Suprapubic skin (tissue), 4 donors: Measurements from ENCODE around the gene RYK. TPM values are rescaled to one million over a fixed set of nuclear protein-coding genes. Genes with fewer than 3 reads are reported as not detected.

Experiments
- DNase-seq, 2 donors: peaks; one replicate each; pipeline ENCODE4 v3.0.0-alpha.2; 2019; ENCODE audit warnings: low spot score in 2 of 2
- H3K27ac ChIP-seq: fragments of 200-600 bp; sonication (generic); one replicate; pipeline ENCODE4 v1.5.1; 2019
- H3K27me3 ChIP-seq: fragments of 200-600 bp; sonication (generic); one replicate; pipeline ENCODE4 v1.5.1; 2019
- H3K36me3 ChIP-seq: fragments of 200-600 bp; sonication (generic); one replicate; pipeline ENCODE4 v1.5.1; 2019
- H3K4me1 ChIP-seq: fragments of 200-600 bp; sonication (generic); one replicate; pipeline ENCODE4 v1.5.1; 2019
- H3K4me3 ChIP-seq: fragments of 200-600 bp; sonication (generic); one replicate; pipeline ENCODE4 v1.5.1; 2019; ENCODE audit warnings: mild to moderate bottlenecking
- H3K9me3 ChIP-seq: fragments of 200-600 bp; sonication (generic); one replicate; pipeline ENCODE4 v1.5.1; 2019
- CTCF ChIP-seq, 2 donors: fragments of 200-600 bp in 1 of 2; fragments of 450-650 bp in 1 of 2; sonication (generic) in 1 of 2; IDR thresholded peaks; one replicate each; pipeline ENCODE4 v1.5.1; 2016 to 2019; ENCODE audit warnings: antibody characterized with exemption in 2 of 2, mild to moderate bottlenecking in 1 of 2, moderate library complexity in 1 of 2
- EP300 ChIP-seq: sonication (generic); formaldehyde crosslinking; IDR thresholded peaks from one replicate; pipeline ENCODE4 v1.6.1; 2017; ENCODE audit warnings: antibody characterized with exemption
- POLR2A ChIP-seq, 2 donors: fragments of 450-650 bp; IDR thresholded peaks; one replicate each; pipeline ENCODE4 v1.6.1; 2017; ENCODE audit warnings: antibody characterized with exemption in 2 of 2, mild to moderate bottlenecking in 2 of 2, moderate library complexity in 2 of 2
- POLR2AphosphoS5 ChIP-seq, 3 donors: sonication (generic); formaldehyde crosslinking; IDR thresholded peaks; one replicate each; pipeline ENCODE4 v1.6.1; 2017; ENCODE audit warnings: antibody characterized with exemption in 3 of 3
- WGBS: methylation state at CpG from one replicate; pipeline ENCODE4 v1.1.5; 2018; 5-methylcytosine and 5-hydroxymethylcytosine counted together
- total RNA-seq, 4 donors: library from RNA; depleted of rRNA; stranded (reverse); fragments of >200 nt; gene quantifications; one replicate each; pipeline ENCODE4 v1.1.0, GENCODE V29; 2016

RYK gene
- total RNA-seq, 4 donors from 2014 or later = 65.5 to 214 (median 80.1) TPM

GRCh38 chr3:134189849-134190248 is 60.8 kb downstream of the RYK start:
- TF ChIP-seq POLR2A (IDR thresholded peaks at IDR 0.05) (no peak), EP300 (no peak), CTCF (IDR thresholded peaks at IDR 0.05) (no peak), POLR2AphosphoS5 (IDR thresholded peaks at IDR 0.05) (no peak)
- DNase-seq = no peak
- Histone ChIP-seq H3K27ac (no peak overlapping the region), H3K4me1 (no peaks in the 10 kb centered on the region), H3K9me3 (no peaks in the 10 kb centered on the region), H3K4me3 (no peak overlapping the region), H3K36me3 (peaks cover 45% of the 10 kb centered on the region), H3K27me3 (no peaks in the 10 kb centered on the region)

- H3K4me3 ChIP-seq = no peak overlapping the region
- H3K27ac ChIP-seq = no peak overlapping the region
- no peaks in the 10 kb centered on the region for H3K4me1 ChIP-seq
- no peak for DNase-seq
- H3K9me3 ChIP-seq = no peaks in the 10 kb centered on the region
- TF ChIP-seq CTCF (IDR thresholded peaks at IDR 0.05) = no peak
- TF ChIP-seq POLR2AphosphoS5 (IDR thresholded peaks at IDR 0.05) = no peak
- no peak for TF ChIP-seq EP300
- no peak for TF ChIP-seq POLR2A (IDR thresholded peaks at IDR 0.05)
- peaks cover 50% of the 10 kb centered on the region for H3K36me3 ChIP-seq
- WGBS = 82% methylated on average over 3 of the region's 3 CpGs
- no peaks in the 10 kb centered on the region for H3K27me3 ChIP-seq
Measured at GRCh38 chr3:134186391-134186790, 64.3 kb downstream of the RYK start.

GRCh38 chr3:134180761-134181160 is 69.9 kb downstream of the RYK start:
- TF ChIP-seq POLR2A (IDR thresholded peaks at IDR 0.05) = no peak
- no peak for TF ChIP-seq POLR2AphosphoS5 (IDR thresholded peaks at IDR 0.05)
- TF ChIP-seq CTCF (IDR thresholded peaks at IDR 0.05) = no peak
- TF ChIP-seq EP300 = no peak
- DNase-seq = no peak
- peaks cover 56% of the 10 kb centered on the region for H3K36me3 ChIP-seq
- no peak overlapping the region for H3K27ac ChIP-seq
- no peaks in the 10 kb centered on the region for H3K9me3 ChIP-seq
- H3K4me1 ChIP-seq = no peaks in the 10 kb centered on the region
- H3K4me3 ChIP-seq = no peak overlapping the region
- no peaks in the 10 kb centered on the region for H3K27me3 ChIP-seq
- 87% methylated on average over 1 of the region's 1 CpG for WGBS

GRCh38 chr3:134179508-134179907 is 71.2 kb downstream of the RYK start:
- H3K27ac ChIP-seq = no peak overlapping the region
- H3K9me3 ChIP-seq = no peaks in the 10 kb centered on the region
- peaks cover 54% of the 10 kb centered on the region for H3K36me3 ChIP-seq
- TF ChIP-seq POLR2AphosphoS5 (IDR thresholded peaks at IDR 0.05) (no peak), CTCF (IDR thresholded peaks at IDR 0.05) (no peak), EP300 (no peak), POLR2A (IDR thresholded peaks at IDR 0.05) (no peak)
- H3K4me3 ChIP-seq = no peak overlapping the region
- no peaks in the 10 kb centered on the region for H3K27me3 ChIP-seq
- WGBS = 93% methylated on average over 2 of the region's 2 CpGs
- DNase-seq = no peak
- H3K4me1 ChIP-seq = no peaks in the 10 kb centered on the region

GRCh38 chr3:134163096-134163495 is 87.6 kb downstream of the RYK start:
- TF ChIP-seq EP300 = no peak
- no peak for TF ChIP-seq POLR2AphosphoS5 (IDR thresholded peaks at IDR 0.05)
- TF ChIP-seq CTCF (IDR thresholded peaks at IDR 0.05) = no peak
- no peak for TF ChIP-seq POLR2A (IDR thresholded peaks at IDR 0.05)
- Histone ChIP-seq H3K27ac (no peak overlapping the region), H3K27me3 (no peaks in the 10 kb centered on the region), H3K4me3 (no peak overlapping the region), H3K36me3 (peaks cover 31% of the 10 kb centered on the region), H3K4me1 (no peaks in the 10 kb centered on the region), H3K9me3 (no peaks in the 10 kb centered on the region)
- no peak for DNase-seq
- 93% methylated on average over 6 of the region's 6 CpGs for WGBS
